Esophagus muscularis mucosa (tissue), 4 donors: ENCODE measurements around the gene PTPN4. TPM values are rescaled to one million over a fixed set of nuclear protein-coding genes. Genes with fewer than 3 reads are reported as not detected.

Experiments
- DNase-seq: peaks from one replicate; pipeline ENCODE4 v3.0.0-alpha.2; 2017; ENCODE audit errors: extremely low spot score
- H3K27ac ChIP-seq, 4 donors: fragments of 200-600 bp; sonication (generic); replicated peaks in 1 of 4; 1 replicate in 3 of 4; 2 replicates in 1 of 4; pipeline ENCODE4 v1.5.1; 2016 to 2019; ENCODE audit warnings: mild to moderate bottlenecking in 1 of 4
- H3K27me3 ChIP-seq, 4 donors: fragments of 200-600 bp; sonication (generic); one replicate each; pipeline versions ENCODE4 v1.5.1 to v1.6.0; 2016 to 2019
- H3K36me3 ChIP-seq, 4 donors: fragments of 200-600 bp; sonication (generic); one replicate each; pipeline ENCODE4 v1.5.1; 2016 to 2019
- H3K4me1 ChIP-seq, 4 donors: fragments of 200-600 bp; sonication (generic); one replicate each; pipeline ENCODE4 v1.5.1; 2016 to 2019
- H3K4me3 ChIP-seq, 4 donors: fragments of 200-600 bp; sonication (generic); 1 replicate in 2 of 4; 2 replicates in 2 of 4; pipeline ENCODE4 v1.5.1; 2016 to 2019; ENCODE audit warnings: mild to moderate bottlenecking in 4 of 4, moderate library complexity in 1 of 4
- H3K9me3 ChIP-seq, 4 donors: fragments of 200-600 bp; sonication (generic); 1 replicate in 3 of 4; 2 replicates in 1 of 4; pipeline ENCODE4 v1.5.1; 2016 to 2019
- CTCF ChIP-seq, 3 experiments: fragments of 200-600 bp in 2 of 3; fragments of 450-650 bp in 1 of 3; sonication (generic) in 2 of 3; IDR thresholded peaks; one replicate each; pipeline ENCODE4 v1.5.1; 2017 to 2019; ENCODE audit warnings: antibody characterized with exemption in 3 of 3, mild to moderate bottlenecking in 2 of 3, moderate library complexity in 1 of 3
- EP300 ChIP-seq: sonication (generic); formaldehyde crosslinking; IDR thresholded peaks from one replicate; pipeline ENCODE4 v1.6.1; 2017; ENCODE audit warnings: antibody characterized with exemption
- POLR2A ChIP-seq: fragments of 450-650 bp; IDR thresholded peaks from one replicate; pipeline ENCODE4 v1.6.1; 2017; ENCODE audit warnings: antibody characterized with exemption, moderate library complexity, mild to moderate bottlenecking, low read depth
- POLR2AphosphoS5 ChIP-seq, 2 donors: sonication (generic); formaldehyde crosslinking; IDR thresholded peaks; one replicate each; pipeline ENCODE4 v1.6.1; 2017; ENCODE audit warnings: antibody characterized with exemption in 2 of 2
- WGBS: methylation state at CpG from one replicate; pipeline ENCODE4 v1.1.5; 2018; 5-methylcytosine and 5-hydroxymethylcytosine counted together
- intact Hi-C: fragments of 100-400 bp; cut with DNase I; formaldehyde crosslinking; loops from one replicate; pipeline ENCODE4 v1.15.1; 2023
- total RNA-seq, 4 donors: library from RNA; depleted of rRNA; stranded (reverse); fragments of >200 nt; gene quantifications; one replicate each; pipeline versions ENCODE4 v1.1.0 to v1.2.1, GENCODE V29; 2016

Gene PTPN4
- 10 to 100 TPM; 21.3 to 39.9 (median 24.7) TPM for total RNA-seq

GRCh38 chr2:119759451-119760236 is at the start of gene PTPN4:
PTPN4 (plus strand) TSS chr2:119759922; CDS start chr2:119809854, 49,932 bp downstream.
- under 1% methylated on average over 39 of the region's 59 CpGs for WGBS
- H3K36me3 ChIP-seq: no peaks in the 10 kb centered on the region
- H3K4me1 ChIP-seq: peaks cover 14 to 38% (median 31%) of the 10 kb centered on the region in 4 donors
- intact Hi-C loops: loop anchor here (10.0 kb wide), 1 partner anchor 255 kb away; the partner anchor contains the start of gene EPB41L5
- no peaks in the 10 kb centered on the region for H3K27me3 ChIP-seq
- H3K9me3 ChIP-seq: no peaks in the 10 kb centered on the region
- peak within 1 kb of the TSS; percentile 91 to 94 (median 92) for H3K27ac ChIP-seq
- no peak for TF ChIP-seq POLR2A
- peak in 2 of 3 experiments; percentile 7 to 22 for TF ChIP-seq CTCF (IDR thresholded peaks at IDR 0.05)
- no peak for TF ChIP-seq EP300
- TF ChIP-seq POLR2AphosphoS5 (IDR thresholded peaks at IDR 0.05): peak; percentile 91 to 95
- DNase-seq: peak; percentile 97
- peak within 1 kb of the TSS; percentile 69 to 91 (median 80) for H3K4me3 ChIP-seq

GRCh38 chr2:119710281-119710680 is 49.4 kb upstream of the PTPN4 start:
- no peak overlapping the region for H3K4me3 ChIP-seq
- TF ChIP-seq CTCF (IDR thresholded peaks at IDR 0.05) (no peak), POLR2AphosphoS5 (IDR thresholded peaks at IDR 0.05) (no peak), EP300 (no peak), POLR2A (no peak)
- H3K36me3 ChIP-seq: no peaks in the 10 kb centered on the region
- H3K27ac ChIP-seq: no peak overlapping the region
- H3K9me3 ChIP-seq: peaks cover 0 to under 1% (median under 1%) of the 10 kb centered on the region in 4 donors
- H3K4me1 ChIP-seq: peaks cover 0 to 9% (median 0%) of the 10 kb centered on the region in 4 donors
- 93% methylated on average over 7 of the region's 8 CpGs for WGBS
- peaks cover 0 to 2% (median 0%) of the 10 kb centered on the region in 4 donors for H3K27me3 ChIP-seq
- no peak for DNase-seq
- intact Hi-C loops: no loop called here

- 98% methylated on average over 8 of the region's 9 CpGs for WGBS
These were observed 48.4 kb upstream of the PTPN4 start for GRCh38 chr2:119711352-119711751.

GRCh38 chr2:119712571-119712970 is 47.2 kb upstream of the PTPN4 start:
- H3K36me3 ChIP-seq: no peaks in the 10 kb centered on the region
- WGBS: 80% methylated on average over 1 of the region's 3 CpGs
- no peaks in the 10 kb centered on the region for H3K9me3 ChIP-seq
- no peak for TF ChIP-seq POLR2AphosphoS5 (IDR thresholded peaks at IDR 0.05)
- TF ChIP-seq EP300: no peak
- TF ChIP-seq POLR2A: no peak
- no peak for TF ChIP-seq CTCF (IDR thresholded peaks at IDR 0.05)
- no peak for DNase-seq
- no peak overlapping the region for H3K27ac ChIP-seq
- H3K4me1 ChIP-seq: peaks cover 0 to 9% (median 0%) of the 10 kb centered on the region in 4 donors
- intact Hi-C loops: no loop called here
- H3K4me3 ChIP-seq: no peak overlapping the region
- peaks cover 0 to 4% (median 0%) of the 10 kb centered on the region in 4 donors for H3K27me3 ChIP-seq

More at GRCh38 chr2:119711352-119711751, 48.4 kb upstream of the PTPN4 start:
- no peak for DNase-seq
- no peaks in the 10 kb centered on the region for H3K9me3 ChIP-seq
- no peak overlapping the region for H3K4me3 ChIP-seq
- H3K36me3 ChIP-seq: no peaks in the 10 kb centered on the region
- H3K27ac ChIP-seq: no peak overlapping the region
- intact Hi-C loops: no loop called here
- H3K27me3 ChIP-seq: peaks cover 0 to 4% (median 0%) of the 10 kb centered on the region in 4 donors
- no peak for TF ChIP-seq EP300
- no peak for TF ChIP-seq POLR2AphosphoS5 (IDR thresholded peaks at IDR 0.05)
- TF ChIP-seq POLR2A: no peak
- no peak for TF ChIP-seq CTCF (IDR thresholded peaks at IDR 0.05)
- peaks cover 0 to 9% (median 0%) of the 10 kb centered on the region in 4 donors for H3K4me1 ChIP-seq
